RWPE2 (cell line): ENCODE measurements around the gene CHD5.
A peak's percentile ranks its signal among the peaks of the same experiment; 100 is the strongest.

Experiments
- ATAC-seq: fragments of 200-7000 bp; cut with Tn5 transposase; 3 replicates; pipeline ENCODE4 v1.9.1; 2021; ENCODE audit warnings: low read depth
- DNase-seq: peaks from one replicate; pipeline ENCODE4 v3.0.0-alpha.2; 2020; ENCODE audit warnings: low spot score
- H3K27ac ChIP-seq: fragments of 450-650 bp; 2 replicates; pipeline ENCODE4 v1.5.1; 2017; ENCODE audit warnings: mild to moderate bottlenecking; ENCODE audit not compliant: poor library complexity, severe bottlenecking
- H3K27me3 ChIP-seq: fragments of 250-450 bp; sonication (Bioruptor Pico); 2 replicates; pipeline ENCODE4 v1.5.1; 2021; ENCODE audit warnings: mild to moderate bottlenecking, moderate library complexity; ENCODE audit not compliant: insufficient read depth, poor library complexity, severe bottlenecking
- H3K36me3 ChIP-seq: fragments of 250-450 bp; sonication (Bioruptor Pico); 2 replicates; pipeline ENCODE4 v1.5.1; 2020; ENCODE audit warnings: low read depth, mild to moderate bottlenecking, moderate library complexity
- H3K4me1 ChIP-seq: fragments of 250-450 bp; sonication (Bioruptor Pico); 2 replicates; pipeline ENCODE4 v1.5.1; 2021; ENCODE audit warnings: mild to moderate bottlenecking, moderate library complexity; ENCODE audit not compliant: insufficient read depth, poor library complexity, severe bottlenecking
- H3K4me3 ChIP-seq: fragments of 250-450 bp; sonication (Bioruptor Pico); 2 replicates; pipeline ENCODE4 v1.5.1; 2021; ENCODE audit warnings: mild to moderate bottlenecking, moderate library complexity; ENCODE audit not compliant: severe bottlenecking
- H3K9me3 ChIP-seq: fragments of 250-450 bp; sonication (Bioruptor Pico); 2 replicates; pipeline ENCODE4 v1.5.1; 2021; ENCODE audit warnings: mild to moderate bottlenecking, moderate library complexity; ENCODE audit not compliant: severe bottlenecking
- TF ChIP-seq, protein P1 (sequence below): fragments of 450-650 bp; IDR thresholded peaks from one replicate; pipeline ENCODE4 v1.5.1; 2017; ENCODE audit warnings: mild to moderate bottlenecking, moderate library complexity; ENCODE audit not compliant: poor library complexity, severe bottlenecking

Gene CHD5

GRCh38 chr1:6108937-6109614 is 71.0 kb downstream of the CHD5 start:
- DNase-seq (no peak), ATAC-seq (peak; percentile 90)
- Histone ChIP-seq H3K36me3 (no peaks in the 10 kb centered on the region), H3K4me1 (no peaks in the 10 kb centered on the region), H3K27me3 (no peaks in the 10 kb centered on the region), H3K27ac (no peak overlapping the region), H3K4me3 (no peak overlapping the region), H3K9me3 (no peaks in the 10 kb centered on the region)
- TF ChIP-seq, protein P1, sequence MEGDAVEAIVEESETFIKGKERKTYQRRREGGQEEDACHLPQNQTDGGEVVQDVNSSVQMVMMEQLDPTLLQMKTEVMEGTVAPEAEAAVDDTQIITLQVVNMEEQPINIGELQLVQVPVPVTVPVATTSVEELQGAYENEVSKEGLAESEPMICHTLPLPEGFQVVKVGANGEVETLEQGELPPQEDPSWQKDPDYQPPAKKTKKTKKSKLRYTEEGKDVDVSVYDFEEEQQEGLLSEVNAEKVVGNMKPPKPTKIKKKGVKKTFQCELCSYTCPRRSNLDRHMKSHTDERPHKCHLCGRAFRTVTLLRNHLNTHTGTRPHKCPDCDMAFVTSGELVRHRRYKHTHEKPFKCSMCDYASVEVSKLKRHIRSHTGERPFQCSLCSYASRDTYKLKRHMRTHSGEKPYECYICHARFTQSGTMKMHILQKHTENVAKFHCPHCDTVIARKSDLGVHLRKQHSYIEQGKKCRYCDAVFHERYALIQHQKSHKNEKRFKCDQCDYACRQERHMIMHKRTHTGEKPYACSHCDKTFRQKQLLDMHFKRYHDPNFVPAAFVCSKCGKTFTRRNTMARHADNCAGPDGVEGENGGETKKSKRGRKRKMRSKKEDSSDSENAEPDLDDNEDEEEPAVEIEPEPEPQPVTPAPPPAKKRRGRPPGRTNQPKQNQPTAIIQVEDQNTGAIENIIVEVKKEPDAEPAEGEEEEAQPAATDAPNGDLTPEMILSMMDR = peak; percentile 71

DNA sequence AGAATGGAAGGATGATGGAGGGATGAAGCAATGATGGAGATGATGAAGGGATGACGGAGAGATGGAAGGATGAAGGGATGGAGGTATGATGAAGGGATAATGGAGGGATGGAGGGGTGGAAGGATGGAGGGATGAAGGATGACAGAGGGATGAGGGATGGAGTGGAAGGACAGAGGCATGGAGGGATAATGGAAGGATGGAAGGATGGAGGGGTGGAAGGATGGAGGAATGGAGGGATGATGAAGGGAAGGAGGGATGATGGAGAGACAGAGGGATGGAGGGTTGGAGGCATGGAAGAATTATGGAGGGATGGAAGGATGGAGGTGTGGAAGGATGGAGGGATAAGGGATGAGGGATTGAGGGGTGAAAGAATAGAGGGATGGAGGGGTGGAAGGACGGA is 71.6 kb downstream of the CHD5 start:
- H3K4me1 ChIP-seq = no peaks in the 10 kb centered on the region
- H3K36me3 ChIP-seq = no peaks in the 10 kb centered on the region
- no peaks in the 10 kb centered on the region for H3K27me3 ChIP-seq
- ATAC-seq = no peak
- DNase-seq = no peak
- H3K27ac ChIP-seq = no peak overlapping the region
- H3K4me3 ChIP-seq = no peak overlapping the region
- TF ChIP-seq, protein P1 = no peak
- no peaks in the 10 kb centered on the region for H3K9me3 ChIP-seq

GRCh38 chr1:6107409-6108356 is 72.4 kb downstream of the CHD5 start:
- Histone ChIP-seq H3K27me3 (no peaks in the 10 kb centered on the region), H3K4me1 (no peaks in the 10 kb centered on the region), H3K27ac (no peak overlapping the region), H3K4me3 (no peak overlapping the region), H3K36me3 (no peaks in the 10 kb centered on the region), H3K9me3 (no peaks in the 10 kb centered on the region)
- ATAC-seq = no peak
- TF ChIP-seq, protein P1 = no peak
- no peak for DNase-seq

DNA sequence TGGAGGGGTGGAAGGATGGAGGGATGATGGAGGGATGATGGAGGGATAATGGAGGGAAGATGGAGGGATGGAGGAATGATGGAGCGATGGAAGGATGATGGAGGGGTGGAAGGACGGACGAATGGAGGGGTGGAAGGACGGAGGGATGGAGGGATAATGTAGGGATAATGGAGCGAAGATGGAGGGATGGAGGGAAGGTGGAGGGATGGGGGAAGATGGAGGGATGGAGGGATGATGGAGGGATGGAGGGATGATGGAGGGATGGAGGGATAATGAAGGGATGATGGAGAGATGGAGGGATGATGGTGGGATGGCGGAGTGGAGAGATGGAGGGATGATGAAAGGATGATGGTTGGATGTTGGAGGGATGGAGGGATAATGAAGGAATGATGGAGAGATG is 73.1 kb downstream of the CHD5 start:
- no peaks in the 10 kb centered on the region for H3K36me3 ChIP-seq
- H3K4me1 ChIP-seq = no peaks in the 10 kb centered on the region
- DNase-seq = no peak
- H3K27me3 ChIP-seq = no peaks in the 10 kb centered on the region
- H3K27ac ChIP-seq = no peak overlapping the region
- no peak overlapping the region for H3K4me3 ChIP-seq
- H3K9me3 ChIP-seq = no peaks in the 10 kb centered on the region
- ATAC-seq = no peak
- TF ChIP-seq, protein P1 = no peak
